SK-N-SH treated with all-trans-retinoic acid at 6 μM for 48 hours (cell line): ENCODE measurements around the gene CIC.

ENCODE experiments used
- ATAC-seq: fragments of 200-7000 bp; cut with Tn5 transposase; 3 replicates; pipeline ENCODE4 v1.9.1; 2020; ENCODE audit warnings: mild to moderate bottlenecking, moderate library complexity
- ARNTL ChIP-seq: fragments of 450-650 bp; formaldehyde crosslinking; IDR thresholded peaks from 2 replicates; pipeline ENCODE4 v1.5.0; 2020; ENCODE audit warnings: low read depth, mild to moderate bottlenecking, moderate library complexity, borderline replicate concordance
- BACH2 ChIP-seq: fragments of 250-450 bp; sonication (Bioruptor Pico); IDR thresholded peaks from 2 replicates; pipeline ENCODE4 v1.9.0; 2021; ENCODE audit warnings: mild to moderate bottlenecking, borderline replicate concordance
- CREB5 ChIP-seq: fragments of 250-450 bp; sonication (Bioruptor Pico); IDR thresholded peaks from 2 replicates; pipeline ENCODE4 v1.5.1; 2020; ENCODE audit warnings: low read depth, mild to moderate bottlenecking, moderate library complexity
- CSDC2 ChIP-seq: fragments of 250-450 bp; sonication (Bioruptor Pico); IDR thresholded peaks from 2 replicates; pipeline ENCODE4 v1.5.0; 2020; ENCODE audit warnings: mild to moderate bottlenecking, moderate library complexity
- CSRNP3 ChIP-seq: fragments of 250-450 bp; sonication (Bioruptor Pico); IDR thresholded peaks from 2 replicates; pipeline ENCODE4 v1.5.1; 2021; ENCODE audit warnings: mild to moderate bottlenecking, moderate library complexity
- ESRRG ChIP-seq: fragments of 250-450 bp; sonication (Bioruptor Pico); IDR thresholded peaks from 2 replicates; pipeline ENCODE4 v1.6.1; 2021; ENCODE audit warnings: mild to moderate bottlenecking
- ISL1 ChIP-seq: fragments of 250-450 bp; sonication (Bioruptor Pico); IDR thresholded peaks from 2 replicates; pipeline ENCODE4 v2.1.2; 2022; ENCODE audit warnings: mild to moderate bottlenecking, moderate library complexity
- PATZ1 ChIP-seq: fragments of 250-450 bp; sonication (Bioruptor Pico); IDR thresholded peaks from 2 replicates; pipeline ENCODE4 v1.8.0; 2020; ENCODE audit warnings: mild to moderate bottlenecking, moderate library complexity, borderline replicate concordance
- POU6F1 ChIP-seq: fragments of 250-450 bp; sonication (Bioruptor Pico); IDR thresholded peaks from 2 replicates; pipeline ENCODE4 v1.8.0; 2021; ENCODE audit warnings: low read depth, mild to moderate bottlenecking, moderate library complexity, borderline replicate concordance
- PPARA ChIP-seq: fragments of 250-450 bp; sonication (Bioruptor Pico); IDR thresholded peaks from 2 replicates; pipeline ENCODE4 v1.5.0; 2020; ENCODE audit warnings: mild to moderate bottlenecking, borderline replicate concordance
- RARB ChIP-seq: fragments of 250-450 bp; sonication (Bioruptor Pico); IDR thresholded peaks from 2 replicates; pipeline ENCODE4 v1.8.0; 2021; ENCODE audit warnings: mild to moderate bottlenecking, moderate library complexity
- SNAI2 ChIP-seq: fragments of 250-450 bp; sonication (Bioruptor Pico); IDR thresholded peaks from 2 replicates; pipeline ENCODE4 v1.5.0; 2020; ENCODE audit warnings: mild to moderate bottlenecking, moderate library complexity
- TCF4 ChIP-seq: fragments of 250-450 bp; sonication (Bioruptor Pico); IDR thresholded peaks from 2 replicates; pipeline ENCODE4 v1.8.0; 2021; ENCODE audit warnings: mild to moderate bottlenecking, moderate library complexity, borderline replicate concordance
- TOX ChIP-seq: fragments of 250-450 bp; sonication (Bioruptor Pico); IDR thresholded peaks from 2 replicates; pipeline ENCODE4 v1.8.0; 2021; ENCODE audit warnings: mild to moderate bottlenecking, moderate library complexity, borderline replicate concordance
- TSHZ2 ChIP-seq: fragments of 250-450 bp; sonication (Bioruptor Pico); IDR thresholded peaks from 2 replicates; pipeline ENCODE4 v1.5.0; 2020; ENCODE audit warnings: mild to moderate bottlenecking, moderate library complexity
- ZC3H10 ChIP-seq: fragments of 250-450 bp; sonication (Bioruptor Pico); IDR thresholded peaks from 2 replicates; pipeline ENCODE4 v1.5.1; 2021; ENCODE audit warnings: mild to moderate bottlenecking, moderate library complexity
- ZFP3 ChIP-seq: fragments of 250-450 bp; sonication (Bioruptor Pico); IDR thresholded peaks from 2 replicates; pipeline ENCODE4 v1.5.0; 2020; ENCODE audit warnings: mild to moderate bottlenecking, moderate library complexity
- ZFP30 ChIP-seq: fragments of 450-650 bp; formaldehyde crosslinking; IDR thresholded peaks from 2 replicates; pipeline ENCODE4 v1.5.0; 2022; ENCODE audit warnings: mild to moderate bottlenecking, moderate library complexity
- ZNF565 ChIP-seq: fragments of 450-650 bp; formaldehyde crosslinking; conservative IDR thresholded peaks from 2 replicates; pipeline ENCODE4 v1.5.0; 2020; ENCODE audit warnings: low read depth, mild to moderate bottlenecking, moderate library complexity
- ZNF70 ChIP-seq: fragments of 450-650 bp; formaldehyde crosslinking; IDR thresholded peaks from 2 replicates; pipeline ENCODE4 v1.5.0; 2020; ENCODE audit warnings: mild to moderate bottlenecking, moderate library complexity
- ZNF8 ChIP-seq: fragments of 450-650 bp; formaldehyde crosslinking; IDR thresholded peaks from 2 replicates; pipeline ENCODE4 v1.5.0; 2020; ENCODE audit warnings: mild to moderate bottlenecking, moderate library complexity

CIC gene

GRCh38 chr19:42306646-42307045, 37.6 kb downstream of the CIC start:
- TF ChIP-seq RARB: no peak
- no peak for TF ChIP-seq CSDC2
- TF ChIP-seq ISL1: no peak
- no peak for TF ChIP-seq TOX (CRISPR knock-in tag)
- TF ChIP-seq CREB5 (CRISPR knock-in tag): no peak
- TF ChIP-seq ARNTL (CRISPR knock-in tag): no peak
- ATAC-seq: no peak

- ATAC-seq: no peak
- TF ChIP-seq ZC3H10 (no peak), TCF4 (CRISPR knock-in tag) (no peak), ZFP30 (no peak), ESRRG (no peak), TSHZ2 (CRISPR knock-in tag) (no peak), ZFP3 (CRISPR knock-in tag) (no peak), ZNF8 (CRISPR knock-in tag) (no peak), BACH2 (CRISPR knock-in tag) (no peak), ZNF70 (CRISPR knock-in tag) (no peak), PPARA (CRISPR knock-in tag) (no peak), PATZ1 (CRISPR knock-in tag) (no peak)
Observed at GRCh38 chr19:42309686-42310085, 40.6 kb downstream of the CIC start.

GRCh38 chr19:42311657-42312056, 42.6 kb downstream of the CIC start:
- peak; percentile 40; the same call in 2 of the 3 replicates for ATAC-seq

More at GRCh38 chr19:42311657-42312056, 42.6 kb downstream of the CIC start:
- TF ChIP-seq SNAI2 (CRISPR knock-in tag): no peak
- TF ChIP-seq ESRRG: no peak
- TF ChIP-seq CSDC2: no peak
- no peak for TF ChIP-seq ZFP3 (CRISPR knock-in tag)
- TF ChIP-seq ARNTL (CRISPR knock-in tag): no peak
- TF ChIP-seq TCF4 (CRISPR knock-in tag): no peak
- TF ChIP-seq ZNF8 (CRISPR knock-in tag): no peak
- no peak for TF ChIP-seq TSHZ2 (CRISPR knock-in tag)
- TF ChIP-seq CSRNP3: no peak
- no peak for TF ChIP-seq BACH2 (CRISPR knock-in tag)
- TF ChIP-seq ISL1: no peak
- TF ChIP-seq ZFP30: no peak
- no peak for TF ChIP-seq POU6F1
- TF ChIP-seq ZNF70 (CRISPR knock-in tag): no peak
- TF ChIP-seq PPARA (CRISPR knock-in tag): no peak
- no peak for TF ChIP-seq CREB5 (CRISPR knock-in tag)
- TF ChIP-seq PATZ1 (CRISPR knock-in tag): no peak
- no peak for TF ChIP-seq ZNF565 (CRISPR knock-in tag)
- TF ChIP-seq, all 23 proteins: peak for 0
